Stimulated activated CD8-positive, alpha-beta memory T cell treated with anti-CD3 and anti-CD28 coated beads, Interleukin-15, amount 100 ng/mL, for 48 hours (primary cell): ENCODE results near the gene TRERF1.
"Not testable (repeated sequence)": the region's sequence is repeated elsewhere in the genome, so short reads cannot be mapped to it uniquely, and the experiment has no call there.

Source experiments
- DNase-seq, 2 donors: peaks; one replicate each; pipeline ENCODE4 v3.0.0-alpha.2; 2020; ENCODE audit warnings: low read depth in 2 of 2

Gene TRERF1

DNA sequence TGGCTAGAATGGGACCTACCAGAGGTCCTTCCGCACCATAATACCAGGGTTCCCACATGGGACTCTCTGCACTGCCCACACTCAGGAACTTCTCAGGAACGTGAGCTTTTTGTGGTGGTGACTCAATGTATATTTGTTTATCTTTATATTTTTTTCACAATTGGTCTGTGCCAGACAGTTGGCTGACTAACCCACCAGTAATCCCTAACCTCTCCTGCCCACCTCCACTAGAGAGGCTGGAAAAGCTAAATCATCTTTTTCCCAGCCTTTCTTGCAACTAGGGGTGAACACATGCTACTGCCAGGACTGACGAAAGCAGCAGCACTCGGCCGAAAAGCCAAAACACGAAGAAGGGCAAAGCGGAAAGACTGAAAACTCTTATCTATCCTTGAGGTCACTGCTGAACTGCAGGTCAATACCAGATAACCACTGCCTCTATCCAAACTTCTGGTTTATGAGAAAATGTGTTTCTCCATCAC lies 112.9 kb downstream of the TRERF1 start:
- no peak for DNase-seq

DNA sequence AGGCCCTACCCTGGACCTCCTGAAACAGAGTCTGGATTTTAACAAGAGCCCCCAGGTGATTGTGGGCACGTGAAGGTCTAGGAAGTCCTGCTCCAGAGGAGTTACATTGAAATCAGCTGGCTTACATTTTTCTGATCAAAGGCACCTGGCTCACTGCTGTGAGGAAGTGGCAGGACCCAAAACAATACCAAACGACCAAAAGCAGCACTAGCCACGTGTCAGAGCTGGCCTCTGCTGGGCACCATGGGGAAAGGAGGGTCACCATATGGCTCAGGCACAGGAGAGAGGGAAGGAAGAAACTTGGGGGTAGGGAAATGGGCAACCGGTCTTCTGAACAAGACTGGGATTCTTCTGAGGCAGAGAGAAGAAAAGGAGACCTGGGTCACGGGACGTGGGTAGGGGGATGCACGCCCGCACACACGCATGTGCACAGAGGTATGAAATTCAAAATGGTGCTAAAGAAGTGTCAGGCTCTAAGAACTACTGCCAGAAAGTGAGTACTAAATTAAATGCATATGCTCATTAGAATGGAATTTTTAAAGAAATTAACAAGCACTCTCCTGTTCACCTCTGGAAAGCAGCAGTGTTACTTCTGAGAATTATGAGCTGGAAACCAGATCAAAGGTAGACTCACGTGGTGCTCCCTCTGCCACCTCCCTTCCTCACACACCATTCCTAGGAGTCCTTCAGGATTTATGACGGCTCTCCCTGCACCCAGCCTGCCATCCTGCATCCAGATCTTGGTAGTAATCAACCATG lies 113.6 kb downstream of the TRERF1 start:
- DNase-seq, result no peak

DNA sequence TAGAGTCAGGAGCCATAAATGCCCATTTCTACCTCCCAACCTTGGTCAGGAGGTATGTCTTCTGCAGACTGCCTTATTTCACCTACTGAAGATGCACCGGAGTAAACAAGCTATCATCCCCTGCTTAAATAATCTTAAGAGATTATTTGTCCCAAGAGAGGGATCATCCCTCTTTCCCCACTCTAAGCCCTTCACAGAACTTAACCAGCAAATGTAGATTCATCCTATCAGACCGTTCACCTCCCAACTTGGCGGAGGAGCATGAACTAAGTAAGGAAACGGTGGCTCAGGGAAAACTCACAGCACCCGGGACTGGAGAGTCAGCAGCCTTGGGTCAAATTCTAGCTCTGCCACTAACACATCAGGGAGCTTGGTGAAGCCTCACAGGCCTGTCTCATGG lies 115.3 kb downstream of the TRERF1 start:
- no peak for DNase-seq

DNA sequence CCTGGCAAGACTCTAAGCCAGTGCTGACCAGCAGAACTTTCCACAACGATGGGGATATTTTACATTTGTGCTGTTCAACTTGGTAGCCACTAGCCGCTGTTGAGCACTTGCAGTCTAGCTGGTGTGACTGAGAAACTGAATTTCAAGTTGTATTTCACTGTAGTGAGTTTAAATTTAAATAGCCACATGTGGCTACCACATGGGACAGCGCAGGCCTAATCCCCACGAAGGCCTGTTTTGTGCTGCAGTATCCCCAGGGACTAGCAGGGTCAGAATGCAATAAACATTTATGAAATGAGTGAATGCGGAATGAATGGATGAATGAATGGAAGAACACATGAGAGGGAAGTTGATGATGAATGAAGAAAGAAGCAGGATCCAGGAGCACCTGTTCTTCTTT lies 115.8 kb downstream of the TRERF1 start:
- no peak for DNase-seq

DNA sequence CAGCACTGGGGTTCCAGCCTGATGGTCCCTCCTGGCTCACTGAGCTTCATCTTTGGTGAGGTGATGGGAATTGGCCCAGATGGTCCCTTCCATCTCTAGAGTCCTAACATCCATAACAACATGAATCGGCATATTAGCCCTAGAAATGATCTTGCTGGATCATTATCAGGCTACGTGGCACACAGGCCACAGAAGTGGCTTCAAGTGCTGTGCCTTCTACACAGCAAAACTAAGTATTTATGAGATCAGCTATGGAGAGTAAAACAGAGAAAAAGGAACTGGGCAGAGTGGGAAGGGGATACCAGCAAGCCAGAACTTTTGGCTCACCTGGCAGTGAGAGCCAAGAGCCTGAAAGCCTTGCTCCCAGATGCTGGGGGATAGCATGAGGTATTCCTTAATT lies 116.9 kb downstream of the TRERF1 start:
- DNase-seq, result no peak

DNA sequence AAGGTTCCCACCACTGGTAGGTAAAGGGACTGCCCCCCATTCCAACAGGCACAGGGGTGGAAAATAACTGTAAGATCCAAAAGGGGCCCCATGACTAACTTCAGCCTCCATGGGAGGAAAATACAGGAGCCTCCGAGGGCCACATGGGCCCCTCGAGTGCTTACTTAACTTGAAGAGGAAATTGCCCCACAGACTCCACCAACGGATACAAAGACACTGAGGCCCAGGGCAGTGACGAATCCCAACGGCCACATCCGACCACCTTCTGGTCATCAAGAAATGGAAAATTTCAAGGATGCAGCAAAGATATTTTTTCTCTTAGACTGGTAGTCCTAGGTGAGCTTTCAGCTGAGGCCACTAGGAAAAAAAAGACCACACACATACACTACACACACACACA lies 118.1 kb downstream of the TRERF1 start:
- no peak for DNase-seq

DNA sequence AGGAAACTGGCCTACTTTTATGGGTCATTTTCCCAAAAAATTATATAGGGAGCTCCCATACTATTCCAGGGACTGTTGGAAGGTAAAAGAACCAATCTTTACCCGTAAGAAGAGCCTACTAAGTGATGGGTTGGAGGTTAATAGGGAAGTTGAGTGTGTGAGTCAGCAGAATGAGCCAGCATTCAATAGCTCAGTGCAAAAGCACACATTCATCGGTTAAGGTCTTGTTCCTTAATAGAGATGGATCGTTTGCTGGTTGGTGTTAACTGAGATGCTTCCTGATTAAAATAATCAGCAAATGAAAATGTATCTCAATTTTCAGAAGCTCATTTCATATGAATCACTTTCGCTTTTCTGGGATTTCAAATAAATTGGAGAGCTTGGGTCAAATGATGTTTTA lies 118.8 kb downstream of the TRERF1 start:
- no peak for DNase-seq

DNA sequence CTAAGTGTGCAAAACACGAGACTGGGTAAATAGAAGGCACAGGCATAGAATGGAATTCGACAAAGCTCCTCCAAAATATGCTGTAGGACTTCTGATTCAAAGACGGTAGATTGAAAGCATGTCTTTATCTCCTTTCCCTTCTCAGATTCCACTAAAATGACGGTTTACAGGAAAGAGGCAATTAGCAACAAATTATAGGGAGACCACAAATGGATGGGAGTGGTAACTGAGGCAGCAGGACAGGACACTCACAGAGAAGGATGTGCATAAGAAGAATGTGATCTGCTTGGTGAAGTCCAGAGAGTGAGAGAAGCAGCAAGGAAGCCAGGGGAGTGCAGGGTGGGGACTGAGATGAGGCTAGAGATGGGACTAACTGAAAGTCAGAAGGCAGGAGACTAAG lies 120.7 kb downstream of the TRERF1 start:
- DNase-seq, result no peak

DNA sequence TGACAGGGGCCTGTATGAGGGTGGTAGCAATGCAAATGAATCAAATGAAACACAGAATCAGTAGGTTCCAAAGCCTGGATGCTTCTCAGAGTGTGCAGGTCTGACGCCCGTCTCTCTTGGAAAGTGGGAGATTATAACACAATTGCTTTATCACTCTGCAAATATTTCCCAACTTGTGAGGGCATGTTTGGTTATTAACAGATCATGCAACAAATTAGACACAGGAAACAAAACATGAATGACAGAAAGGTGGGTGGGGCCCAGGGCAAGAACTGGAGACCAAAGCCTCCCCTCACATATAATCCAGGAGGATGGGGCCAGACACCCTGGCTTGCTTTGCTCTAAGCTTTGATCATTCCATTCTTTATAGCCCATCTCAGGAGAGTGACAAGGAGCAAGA lies 125.5 kb downstream of the TRERF1 start:
- DNase-seq, result no peak

DNA sequence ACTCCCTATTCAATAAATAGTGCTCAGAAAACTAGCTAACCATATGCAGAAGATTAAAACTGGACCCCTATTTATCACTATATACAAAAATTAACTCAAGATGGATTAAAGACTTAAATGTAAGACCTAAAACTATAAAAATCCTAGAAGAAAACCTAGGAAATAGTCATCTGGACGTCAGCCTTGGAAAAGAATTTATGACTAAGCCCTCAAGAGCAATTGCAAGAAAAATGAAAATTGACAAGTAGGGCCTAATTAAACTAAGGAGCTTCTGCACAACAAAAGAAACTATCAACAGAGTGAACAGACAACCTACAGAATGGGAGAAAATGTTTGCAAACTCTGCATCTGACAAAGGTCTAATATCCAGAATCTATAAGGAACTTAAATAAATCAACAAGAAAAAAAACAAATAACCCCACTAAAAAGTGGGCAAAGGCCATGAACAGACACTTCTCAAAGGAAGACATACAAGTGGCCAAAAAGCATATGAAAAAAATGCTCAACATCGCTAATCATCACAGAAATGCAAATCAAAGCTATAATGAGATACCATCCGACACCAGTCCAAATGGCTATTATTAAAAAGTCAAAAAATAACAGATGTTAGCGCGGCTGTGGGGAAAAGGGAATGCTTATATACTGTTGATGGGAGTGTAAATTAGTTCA lies 126.9 kb downstream of the TRERF1 start:
- not testable (repeated sequence) for DNase-seq

DNA sequence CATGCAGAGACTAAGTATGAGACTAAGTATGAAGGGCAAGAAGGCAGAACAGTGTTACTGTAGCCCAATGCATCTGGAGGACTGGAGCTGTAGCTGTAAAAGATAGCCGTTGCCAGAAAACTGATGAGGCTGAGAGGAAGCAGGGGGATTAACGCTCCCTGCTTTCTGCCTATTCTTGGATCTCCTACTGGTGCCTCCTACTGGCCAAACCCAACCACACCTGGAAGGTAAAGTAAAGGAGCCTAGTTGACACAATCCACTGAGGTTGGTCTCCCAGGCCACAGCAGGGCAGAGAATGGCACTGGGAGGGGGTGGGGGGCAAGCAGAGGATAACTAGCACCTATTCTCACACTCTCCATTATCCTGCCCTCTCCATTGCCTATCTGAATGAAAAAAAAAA lies 129.1 kb downstream of the TRERF1 start:
- no peak for DNase-seq

DNA sequence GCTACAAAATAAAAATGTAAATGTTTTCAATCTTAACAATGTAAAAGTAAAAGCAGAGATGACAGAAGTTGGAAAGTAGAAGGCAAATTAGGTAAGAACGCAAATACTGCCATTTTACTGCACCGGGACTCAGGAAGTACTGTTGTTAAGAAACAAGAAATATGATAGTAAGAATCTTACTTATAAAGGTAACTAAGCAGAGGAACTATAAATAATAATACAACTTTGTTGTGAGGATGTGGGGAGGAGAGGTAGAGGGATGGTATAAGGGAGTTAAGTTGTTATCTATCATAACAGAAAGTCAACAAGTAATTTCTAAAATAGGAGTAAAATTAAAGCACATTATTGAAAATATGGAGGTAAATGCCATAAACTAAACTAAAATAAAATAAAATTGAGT lies 129.8 kb downstream of the TRERF1 start:
- DNase-seq, result no peak

DNA sequence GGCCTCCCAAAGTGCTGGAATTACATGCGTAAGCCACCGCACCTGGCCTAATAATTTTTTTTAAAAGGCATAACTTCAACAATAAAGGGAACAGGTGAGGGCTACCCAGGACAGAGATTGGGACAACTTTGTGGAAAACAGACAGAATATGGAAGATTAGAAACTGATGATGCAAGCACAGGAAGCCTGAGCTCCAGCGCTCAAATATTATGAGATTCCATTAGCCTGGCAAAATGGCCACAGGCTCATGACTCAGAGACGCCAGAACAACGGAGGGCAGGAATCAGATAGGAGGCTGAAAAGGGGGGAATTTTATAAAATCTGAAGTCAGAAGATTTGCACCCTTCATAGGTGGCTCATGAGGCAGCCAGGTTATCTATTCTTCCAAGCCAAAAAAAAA lies 131.0 kb downstream of the TRERF1 start:
- no peak for DNase-seq

DNA sequence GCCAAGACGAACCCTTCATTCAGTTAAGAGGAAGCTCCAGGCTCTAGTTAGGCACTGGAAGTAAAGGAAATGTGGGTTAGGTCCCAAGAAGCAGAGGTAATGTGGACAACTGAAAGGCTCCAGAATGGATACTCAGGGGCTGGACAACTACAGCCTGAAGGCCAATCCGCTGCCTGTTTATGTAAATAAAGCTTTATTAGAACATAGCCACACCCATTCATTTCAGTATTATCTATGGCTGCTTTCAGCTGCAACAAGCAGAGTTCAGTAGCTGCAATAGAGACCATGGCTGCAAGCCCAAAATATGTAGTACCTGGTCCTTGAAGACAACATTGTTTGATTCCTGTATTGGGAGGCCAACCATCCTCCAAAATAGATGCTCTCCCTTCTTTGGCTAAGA lies 133.2 kb downstream of the TRERF1 start:
- no peak for DNase-seq

DNA sequence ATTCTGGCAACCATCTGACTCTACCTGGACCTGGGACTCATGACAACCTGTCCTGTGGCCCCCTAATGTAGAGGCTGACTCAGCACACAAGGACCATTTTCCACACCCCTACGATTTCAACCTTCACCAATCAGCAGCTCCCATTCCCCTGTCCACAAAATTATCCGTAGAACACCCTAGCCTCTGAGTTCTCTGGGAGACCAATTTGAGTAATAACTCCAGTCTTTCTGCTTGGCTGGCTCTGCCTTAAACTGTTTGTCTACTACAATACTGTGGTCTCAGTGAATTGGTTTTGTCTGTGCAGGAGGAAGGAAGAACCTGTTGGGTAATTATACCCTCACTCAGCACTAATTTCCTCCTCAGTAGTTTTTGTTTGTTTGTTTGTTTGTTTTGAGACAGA lies 134.7 kb downstream of the TRERF1 start:
- DNase-seq, result no peak

DNA sequence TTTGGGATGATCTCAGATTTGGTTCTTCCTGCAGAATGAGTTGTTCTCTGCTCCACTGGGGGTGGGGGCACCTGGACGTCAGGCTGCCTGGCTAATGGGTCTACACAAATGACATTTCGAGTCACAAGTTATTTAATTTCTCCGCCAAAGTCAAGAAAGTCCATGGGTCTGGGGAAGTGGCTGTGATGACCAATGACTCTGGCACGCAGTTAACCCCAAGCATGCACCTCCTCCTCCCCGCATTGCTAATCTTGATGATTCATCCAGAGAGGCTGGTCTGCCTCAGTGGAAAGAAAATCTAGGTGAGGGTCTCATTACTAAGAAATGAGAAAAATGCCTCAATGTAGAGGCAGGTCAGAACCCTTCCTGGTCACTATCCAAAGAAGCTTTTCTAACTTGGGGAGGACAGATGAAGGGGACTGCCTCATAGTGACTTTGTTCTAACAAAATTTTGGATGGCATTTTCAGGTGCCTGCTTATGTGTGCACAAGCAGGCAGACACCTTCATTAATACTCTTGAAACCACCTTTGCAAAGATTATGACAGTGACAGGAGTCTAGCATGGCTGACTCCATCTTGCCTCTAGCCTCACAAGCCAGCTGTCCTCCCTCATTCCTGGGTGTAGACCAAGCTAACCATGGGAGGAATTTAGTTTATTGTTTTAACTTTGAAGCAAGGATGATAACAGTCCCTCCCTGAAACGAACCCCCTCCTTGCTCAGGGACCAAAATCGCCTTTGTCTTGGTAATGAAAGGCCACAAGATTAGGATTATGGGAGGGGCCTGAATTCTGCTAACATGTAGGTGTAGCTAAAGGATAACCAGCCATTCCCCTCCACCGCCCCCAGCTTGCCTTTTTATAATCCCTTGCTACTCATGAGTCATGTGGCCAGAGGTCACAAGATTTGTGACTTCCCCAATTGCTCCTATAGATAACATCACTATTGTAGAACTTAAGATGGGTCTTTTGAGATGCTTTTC lies 135.4 kb downstream of the TRERF1 start:
- peak in 1 of 2 donors; percentile 9 for DNase-seq

DNA sequence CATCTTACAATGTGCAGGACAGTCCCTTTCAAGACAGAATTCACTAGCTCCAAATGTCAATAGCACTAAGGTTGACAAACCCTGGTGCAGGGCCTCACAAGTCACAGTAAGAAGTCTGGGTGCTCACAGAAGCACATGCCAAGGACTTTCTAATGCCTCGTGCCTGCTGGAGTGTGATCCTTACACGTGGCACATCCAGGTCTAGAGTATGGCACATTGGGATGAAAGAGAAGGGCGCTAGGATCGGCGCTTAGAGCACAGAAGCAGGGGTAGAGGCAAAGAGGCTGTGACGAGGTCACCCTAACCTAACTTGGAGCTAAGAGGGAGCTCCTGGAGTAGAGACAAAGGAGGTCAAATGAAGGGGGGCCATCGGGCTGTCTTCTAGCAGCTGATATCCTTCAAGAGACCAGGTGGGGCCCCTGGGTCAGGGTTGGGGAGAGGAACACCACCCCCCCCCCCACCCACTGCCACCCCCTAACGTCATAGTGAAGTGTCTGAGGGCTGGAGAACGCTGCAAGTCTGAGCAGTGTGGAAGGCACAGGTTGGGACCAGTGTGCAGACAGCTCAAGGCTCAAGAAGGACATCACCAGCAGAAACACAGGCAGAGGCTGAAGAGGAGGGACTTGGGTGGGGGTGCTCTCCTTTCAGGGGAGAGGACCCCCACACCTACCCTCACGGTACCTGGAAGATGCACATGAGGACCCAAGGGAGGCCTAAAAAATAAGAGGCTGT lies 136.3 kb downstream of the TRERF1 start:
- no peak for DNase-seq

DNA sequence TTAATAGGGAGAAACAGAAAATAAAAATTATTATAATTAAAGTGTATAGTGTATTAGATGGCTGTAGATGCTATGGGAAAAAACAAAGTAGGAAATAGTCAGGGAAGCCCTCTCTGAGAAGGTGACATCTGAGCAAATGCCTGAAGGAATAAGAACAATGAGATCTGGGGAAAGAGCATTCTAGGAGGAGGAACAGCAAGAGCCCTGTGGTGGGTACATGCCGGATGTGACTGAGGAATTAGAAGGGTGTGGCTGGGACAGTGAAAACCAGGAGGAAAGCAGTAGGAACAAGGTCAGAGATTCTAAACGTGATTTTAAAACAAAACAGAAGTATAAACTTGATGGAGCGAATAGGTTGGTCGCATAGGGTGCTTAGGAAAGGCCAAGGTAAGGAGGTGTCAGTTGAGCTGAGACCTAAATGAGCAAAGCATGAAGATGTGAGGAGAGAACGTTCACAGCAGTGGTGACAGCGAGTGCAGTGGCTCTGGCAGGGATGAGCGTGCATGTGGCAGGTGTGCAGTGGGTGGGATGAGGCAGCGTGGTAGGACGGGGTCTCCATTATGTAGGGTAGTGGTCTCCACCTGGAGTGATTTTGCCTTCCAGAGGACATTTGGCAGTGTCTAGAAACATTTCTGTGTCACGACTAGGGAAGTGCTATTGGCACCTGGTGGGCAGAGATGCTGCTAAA lies 137.0 kb downstream of the TRERF1 start:
- DNase-seq, result no peak

DNA sequence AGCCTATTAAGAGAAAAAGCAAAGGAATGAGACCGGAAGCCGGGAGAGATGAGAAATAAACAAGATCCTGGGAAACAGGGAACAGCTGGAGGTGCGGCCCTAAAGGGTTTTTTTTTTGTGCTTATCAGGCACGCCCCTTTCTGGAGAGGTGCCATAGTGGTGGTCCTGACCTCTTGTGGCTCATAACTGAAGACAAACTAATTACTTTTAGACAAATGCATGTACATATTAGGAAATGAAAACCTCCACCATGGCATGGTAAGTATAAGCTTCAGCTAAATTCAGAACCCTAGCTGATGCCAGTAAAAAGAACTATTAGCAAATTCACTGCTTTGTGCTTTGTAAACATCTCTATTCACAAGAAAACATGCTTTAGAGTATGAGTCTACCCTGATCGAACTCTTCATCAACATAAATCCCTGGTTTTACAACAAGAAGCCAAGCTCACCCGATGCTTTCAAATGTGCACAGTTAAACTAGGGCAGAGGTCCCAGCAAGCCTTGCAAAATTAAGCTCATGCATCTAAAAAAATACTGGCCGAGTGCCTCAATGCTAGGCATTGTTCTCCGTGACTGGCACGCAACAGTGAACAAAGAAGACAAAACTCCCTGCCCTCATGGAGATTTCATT lies 137.7 kb downstream of the TRERF1 start:
- no peak for DNase-seq

DNA sequence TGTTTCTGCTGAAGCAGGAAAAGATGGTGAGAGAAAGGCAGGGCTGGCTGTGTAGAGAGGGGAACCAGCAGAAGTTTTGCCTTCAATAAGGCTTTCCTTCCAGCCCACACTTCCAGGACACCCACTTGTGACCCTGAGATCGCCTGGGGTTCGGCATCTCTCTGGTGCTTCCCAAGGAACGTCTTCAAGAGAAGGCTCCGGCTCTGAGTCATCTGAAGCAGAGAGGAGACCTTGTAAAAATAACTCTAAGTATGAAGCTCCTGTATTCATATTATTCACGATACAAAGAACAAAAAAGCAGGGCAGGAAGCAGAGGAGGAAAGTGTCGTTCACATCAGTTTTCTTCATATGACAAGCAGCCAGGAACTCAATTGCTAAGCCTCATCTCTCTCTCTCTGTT lies 138.7 kb downstream of the TRERF1 start:
- DNase-seq, result no peak

DNA sequence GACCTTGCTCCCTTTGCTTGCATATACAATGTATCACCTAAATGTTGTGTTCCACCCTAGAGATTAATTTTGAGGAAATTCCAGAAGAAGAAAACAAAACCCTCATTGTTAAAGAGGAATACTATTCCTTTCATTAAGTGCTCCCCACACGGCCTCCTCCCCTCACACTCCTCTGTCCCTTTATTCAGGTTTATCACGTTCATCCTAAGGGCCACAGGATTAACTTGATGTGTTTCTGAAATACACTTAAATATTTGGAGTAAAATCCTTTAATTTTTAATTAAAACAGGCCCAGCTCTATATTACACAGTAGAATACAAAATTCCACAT lies 144.6 kb downstream of the TRERF1 start:
- no peak for DNase-seq
